ENCODE data around the gene SELENOW. TPM values are rescaled to one million over a fixed set of nuclear protein-coding genes. Genes with fewer than 3 reads are reported as not detected.
"Not testable (repeated sequence)": the region's sequence is repeated elsewhere in the genome, so short reads cannot be mapped to it uniquely, and the experiment has no call there.

Gene SELENOW
- total and polyA plus RNA-seq, 2 of the 8 experiments (the other 6 are each of a cell fraction or from before 2014, with no cell fraction given) = 371 to 588 TPM

- H4K5ac ChIP-seq (ENCODE audit: insufficient read length, low read depth, low read length); H2BK20ac ChIP-seq (ENCODE audit: low read length); H3K9me3 ChIP-seq (ENCODE audit: insufficient read depth in 2 of 2, low read depth in 1 of 2, low read length in 1 of 2); H3K79me2 ChIP-seq (ENCODE audit: control insufficient read depth in 1 of 2, insufficient read depth in 2 of 2, low read length in 2 of 2); H3K4me2 ChIP-seq (ENCODE audit: insufficient read depth in 1 of 2, low read depth in 2 of 2, low read length in 2 of 2); H3K4me1 ChIP-seq (replicated peaks in 1 of 4; ENCODE audit: control insufficient read depth in 3 of 4, insufficient read depth in 4 of 4, low read length in 3 of 4); H4K91ac ChIP-seq (replicated peaks; ENCODE audit: insufficient read length, low read length); H3K27ac ChIP-seq (ENCODE audit: low read depth, low read length); H3K9ac ChIP-seq (replicated peaks in 1 of 4; ENCODE audit: extremely low read depth in 1 of 4, low read depth in 3 of 4, low read length in 3 of 4); FAIRE-seq; H4K20me1 ChIP-seq (replicated peaks in 1 of 2; ENCODE audit: control insufficient read depth in 1 of 2, insufficient read depth in 2 of 2, low read length in 2 of 2); H4K8ac ChIP-seq (ENCODE audit: extremely low read depth, insufficient read depth, low read length); H3K18ac ChIP-seq (ENCODE audit: extremely low read depth, low read length); H3K14ac ChIP-seq (ENCODE audit: insufficient read length); H2AK5ac ChIP-seq (ENCODE audit: low read depth, low read length); H2BK5ac ChIP-seq (ENCODE audit: low read depth, low read length); H2BK120ac ChIP-seq (replicated peaks; ENCODE audit: low read depth, low read length); H3K27me3 ChIP-seq (replicated peaks in 1 of 4; ENCODE audit: control insufficient read depth in 3 of 4, extremely low read depth in 1 of 4, insufficient read depth in 3 of 4, low read length in 3 of 4); H3K23ac ChIP-seq (ENCODE audit: insufficient read length); CTCF ChIA-PET (ENCODE audit: partially characterized antibody); H3K56ac ChIP-seq (replicated peaks; ENCODE audit: insufficient read length, low read depth, low read length); H2BK12ac ChIP-seq (ENCODE audit: low read depth, low read length); DNase-seq (ENCODE audit: low read depth in 1 of 2, low spot score in 2 of 2); H3K79me1 ChIP-seq (ENCODE audit: low read depth, low read length); H2AFZ ChIP-seq (ENCODE audit: low read length); H3K4me3 ChIP-seq (ENCODE audit: extremely low read depth in 1 of 4, insufficient read depth in 2 of 4, low read depth in 3 of 4, low read length in 4 of 4); H3K4ac ChIP-seq (replicated peaks; ENCODE audit: insufficient read length, low read depth, low read length); H3K23me2 ChIP-seq (ENCODE audit: low read depth, low read length); POLR2A ChIA-PET (ENCODE audit: partially characterized antibody); H3K36me3 ChIP-seq (ENCODE audit: control insufficient read depth in 2 of 4, insufficient read depth in 4 of 4, low read length in 3 of 4); H2BK15ac ChIP-seq (ENCODE audit: low read length): not testable (repeated sequence)
- 82% methylated on average over 4 of the region's 21 CpGs; no CpG with 5 or more reads in 1 of the 2 experiments for WGBS, 2 experiments (ENCODE audit: extremely low coverage in 1 of 2, insufficient coverage in 1 of 2, insufficient read length in 1 of 2, insufficient replicate concordance in 2 of 2, low coverage in 1 of 2, low lambda C conversion rate in 2 of 2, missing lambda C conversion rate in 1 of 2)
Observed at GRCh38 chr19:47803148-47803547, 24.6 kb downstream of the SELENOW start.

GRCh38 chr19:47803671-47804070 is 25.2 kb downstream of the SELENOW start:
- H3K79me1 ChIP-seq (ENCODE audit: low read depth, low read length); H4K5ac ChIP-seq (ENCODE audit: insufficient read length, low read depth, low read length); H3K9me3 ChIP-seq (ENCODE audit: insufficient read depth in 2 of 2, low read depth in 1 of 2, low read length in 1 of 2); H3K4me1 ChIP-seq (replicated peaks in 1 of 4; ENCODE audit: control insufficient read depth in 3 of 4, insufficient read depth in 4 of 4, low read length in 3 of 4); DNase-seq (ENCODE audit: low read depth in 1 of 2, low spot score in 2 of 2); H3K36me3 ChIP-seq (ENCODE audit: control insufficient read depth in 2 of 4, insufficient read depth in 4 of 4, low read length in 3 of 4); H2BK15ac ChIP-seq (ENCODE audit: low read length); H4K91ac ChIP-seq (replicated peaks; ENCODE audit: insufficient read length, low read length); H3K4me2 ChIP-seq (ENCODE audit: insufficient read depth in 1 of 2, low read depth in 2 of 2, low read length in 2 of 2); H3K27me3 ChIP-seq (replicated peaks in 1 of 4; ENCODE audit: control insufficient read depth in 3 of 4, extremely low read depth in 1 of 4, insufficient read depth in 3 of 4, low read length in 3 of 4); H2BK120ac ChIP-seq (replicated peaks; ENCODE audit: low read depth, low read length); H3K56ac ChIP-seq (replicated peaks; ENCODE audit: insufficient read length, low read depth, low read length); H4K20me1 ChIP-seq (replicated peaks in 1 of 2; ENCODE audit: control insufficient read depth in 1 of 2, insufficient read depth in 2 of 2, low read length in 2 of 2); H2AK5ac ChIP-seq (ENCODE audit: low read depth, low read length); H3K18ac ChIP-seq (ENCODE audit: extremely low read depth, low read length); CTCF ChIA-PET (ENCODE audit: partially characterized antibody); POLR2A ChIA-PET (ENCODE audit: partially characterized antibody); H4K8ac ChIP-seq (ENCODE audit: extremely low read depth, insufficient read depth, low read length); H2AFZ ChIP-seq (ENCODE audit: low read length); H3K79me2 ChIP-seq (ENCODE audit: control insufficient read depth in 1 of 2, insufficient read depth in 2 of 2, low read length in 2 of 2); H3K4ac ChIP-seq (replicated peaks; ENCODE audit: insufficient read length, low read depth, low read length); H2BK20ac ChIP-seq (ENCODE audit: low read length); H3K23ac ChIP-seq (ENCODE audit: insufficient read length); FAIRE-seq; H2BK12ac ChIP-seq (ENCODE audit: low read depth, low read length); H2BK5ac ChIP-seq (ENCODE audit: low read depth, low read length); H3K14ac ChIP-seq (ENCODE audit: insufficient read length); H3K9ac ChIP-seq (replicated peaks in 1 of 4; ENCODE audit: extremely low read depth in 1 of 4, low read depth in 3 of 4, low read length in 3 of 4); H3K23me2 ChIP-seq (ENCODE audit: low read depth, low read length); H3K4me3 ChIP-seq (ENCODE audit: extremely low read depth in 1 of 4, insufficient read depth in 2 of 4, low read depth in 3 of 4, low read length in 4 of 4); H3K27ac ChIP-seq (ENCODE audit: low read depth, low read length): not testable (repeated sequence)
- no CpG with 5 or more reads among the region's 12 CpGs for WGBS, 2 experiments (ENCODE audit: extremely low coverage in 1 of 2, insufficient coverage in 1 of 2, insufficient read length in 1 of 2, insufficient replicate concordance in 2 of 2, low coverage in 1 of 2, low lambda C conversion rate in 2 of 2, missing lambda C conversion rate in 1 of 2)

All from H1 (cell line).